C4-2B (cell line): ENCODE measurements around the gene POLE.

Source experiments
- H3K27ac ChIP-seq: fragments of 450-650 bp; 2 replicates; pipeline ENCODE4 v1.5.1; 2017
- ZFX ChIP-seq: fragments of 450-650 bp; IDR thresholded peaks from 2 replicates; pipeline ENCODE4 v1.6.1; 2017
- TF ChIP-seq, protein P1 (sequence below): fragments of 450-650 bp; conservative IDR thresholded peaks from 2 replicates; pipeline ENCODE4 v1.5.1; 2017; ENCODE audit warnings: mild to moderate bottlenecking

Gene POLE

DNA sequence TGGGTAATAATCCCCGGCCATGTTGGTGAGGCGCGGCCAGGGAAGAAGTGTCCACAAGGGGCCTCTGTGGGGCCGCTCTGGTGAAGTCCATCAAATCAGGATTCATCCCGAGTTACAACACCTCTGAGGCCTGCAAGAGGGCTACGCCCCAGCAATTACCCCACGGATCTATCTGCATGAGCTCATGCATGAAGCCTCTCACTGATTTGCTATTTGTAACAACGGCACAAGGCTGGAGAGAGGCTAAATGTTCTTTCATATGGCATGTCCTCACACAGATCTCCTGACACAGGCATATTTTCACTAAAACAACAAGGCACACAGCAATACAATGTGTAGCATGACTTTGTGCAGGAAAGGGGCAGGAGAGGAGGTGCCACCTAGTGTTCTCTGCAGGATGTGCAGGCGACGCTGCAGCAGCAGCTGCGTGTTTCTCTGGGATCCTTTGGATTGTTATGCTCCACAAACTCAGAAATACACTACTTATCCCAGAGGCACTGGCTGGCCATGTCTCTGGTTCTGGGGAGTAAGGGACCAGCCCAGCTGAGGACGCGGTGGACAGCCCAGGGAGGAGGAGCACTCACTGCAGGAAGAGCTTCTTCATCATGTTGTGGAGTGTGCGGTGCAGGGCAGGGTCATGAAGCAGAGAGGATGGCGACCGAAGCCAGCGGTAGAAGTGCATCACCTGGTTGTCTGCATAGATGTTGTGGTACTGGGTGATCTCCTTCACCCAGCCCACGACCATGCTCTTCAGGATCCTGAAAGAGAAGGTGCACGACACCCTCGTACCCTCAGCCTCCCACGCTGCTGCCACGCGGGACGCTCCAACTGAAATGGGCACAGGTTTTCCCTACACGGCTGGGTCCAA is 48.4 kb downstream of the POLE start:
- TF ChIP-seq, protein P1, sequence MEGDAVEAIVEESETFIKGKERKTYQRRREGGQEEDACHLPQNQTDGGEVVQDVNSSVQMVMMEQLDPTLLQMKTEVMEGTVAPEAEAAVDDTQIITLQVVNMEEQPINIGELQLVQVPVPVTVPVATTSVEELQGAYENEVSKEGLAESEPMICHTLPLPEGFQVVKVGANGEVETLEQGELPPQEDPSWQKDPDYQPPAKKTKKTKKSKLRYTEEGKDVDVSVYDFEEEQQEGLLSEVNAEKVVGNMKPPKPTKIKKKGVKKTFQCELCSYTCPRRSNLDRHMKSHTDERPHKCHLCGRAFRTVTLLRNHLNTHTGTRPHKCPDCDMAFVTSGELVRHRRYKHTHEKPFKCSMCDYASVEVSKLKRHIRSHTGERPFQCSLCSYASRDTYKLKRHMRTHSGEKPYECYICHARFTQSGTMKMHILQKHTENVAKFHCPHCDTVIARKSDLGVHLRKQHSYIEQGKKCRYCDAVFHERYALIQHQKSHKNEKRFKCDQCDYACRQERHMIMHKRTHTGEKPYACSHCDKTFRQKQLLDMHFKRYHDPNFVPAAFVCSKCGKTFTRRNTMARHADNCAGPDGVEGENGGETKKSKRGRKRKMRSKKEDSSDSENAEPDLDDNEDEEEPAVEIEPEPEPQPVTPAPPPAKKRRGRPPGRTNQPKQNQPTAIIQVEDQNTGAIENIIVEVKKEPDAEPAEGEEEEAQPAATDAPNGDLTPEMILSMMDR: peak; percentile 85
- TF ChIP-seq ZFX: no peak
- H3K27ac ChIP-seq: no peak overlapping the region

- H3K27ac ChIP-seq: no peak overlapping the region
- TF ChIP-seq, protein P1: no peak
- TF ChIP-seq ZFX: no peak
Measured at GRCh38 chr12:132637811-132638210, 49.3 kb downstream of the POLE start.

DNA sequence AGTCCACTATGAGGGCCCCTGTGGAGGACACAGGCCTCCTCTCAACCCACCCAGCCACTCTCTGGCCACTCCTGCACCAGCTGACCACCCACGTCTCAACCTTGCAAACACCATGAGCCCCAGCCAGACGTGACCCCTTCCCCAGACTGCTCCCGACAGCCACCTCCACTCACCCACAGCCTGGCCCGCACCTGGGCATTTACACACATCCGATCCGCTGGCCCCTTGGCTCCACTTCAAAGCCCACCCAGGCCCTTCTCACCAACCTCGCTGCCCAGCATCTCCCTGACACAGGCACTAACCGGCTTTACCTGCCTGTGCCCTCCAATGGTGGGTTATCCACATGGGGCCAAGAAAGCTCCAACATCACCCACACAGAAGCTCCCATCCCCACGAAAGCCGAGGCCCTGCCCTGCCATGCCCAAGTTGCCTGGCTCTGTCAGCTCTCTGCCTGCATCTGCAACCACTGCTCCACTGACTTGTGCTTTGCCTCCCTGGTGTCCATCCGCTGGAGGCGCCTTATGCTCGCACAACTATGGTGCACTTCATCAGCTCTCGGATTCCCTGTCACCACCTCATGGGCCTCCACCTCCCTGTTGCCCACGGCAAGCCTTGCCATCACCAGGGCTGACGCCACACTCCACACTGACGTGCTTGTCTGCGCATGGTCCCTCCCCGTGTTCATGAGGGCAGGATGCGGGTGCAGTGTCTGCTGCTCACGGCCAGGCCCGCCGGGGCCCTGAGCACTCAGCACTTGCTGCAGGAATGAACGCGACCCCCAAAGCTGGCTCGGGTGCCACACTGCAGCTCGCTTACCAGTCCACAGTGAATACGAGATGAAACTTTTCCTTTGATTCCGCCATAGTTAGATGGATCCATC is 51.8 kb downstream of the POLE start:
- TF ChIP-seq, protein P1: no peak
- TF ChIP-seq ZFX: no peak
- no peak overlapping the region for H3K27ac ChIP-seq

DNA sequence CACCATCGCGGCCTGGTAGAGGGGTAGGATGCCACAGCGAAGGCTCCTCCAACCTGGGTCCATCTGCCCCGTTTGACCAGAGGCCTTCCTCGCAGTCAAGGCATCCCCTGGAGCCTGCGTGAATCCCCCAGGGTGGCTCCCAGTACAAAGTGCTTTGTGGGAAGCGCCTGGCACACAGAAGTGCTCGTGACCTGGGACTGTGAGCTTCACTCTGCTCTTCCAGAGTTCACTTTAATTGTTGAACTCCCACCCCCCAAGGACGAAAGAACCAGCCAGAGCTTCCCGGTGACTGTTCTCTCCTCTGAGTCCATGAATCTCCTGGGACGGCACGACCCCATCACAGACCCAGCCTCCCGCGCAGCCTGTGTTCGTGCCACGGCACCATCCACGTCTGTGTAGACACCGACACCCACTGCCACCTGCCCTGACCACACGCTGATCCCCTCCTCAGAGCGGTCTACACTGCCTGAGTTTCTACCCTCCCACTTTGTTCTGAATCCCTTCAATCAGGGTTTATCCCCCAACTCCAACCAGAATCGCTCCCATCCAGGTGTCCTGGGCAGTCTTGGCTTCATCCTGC is 52.6 kb downstream of the POLE start:
- no peak overlapping the region for H3K27ac ChIP-seq
- TF ChIP-seq, protein P1: no peak
- TF ChIP-seq ZFX: no peak

DNA sequence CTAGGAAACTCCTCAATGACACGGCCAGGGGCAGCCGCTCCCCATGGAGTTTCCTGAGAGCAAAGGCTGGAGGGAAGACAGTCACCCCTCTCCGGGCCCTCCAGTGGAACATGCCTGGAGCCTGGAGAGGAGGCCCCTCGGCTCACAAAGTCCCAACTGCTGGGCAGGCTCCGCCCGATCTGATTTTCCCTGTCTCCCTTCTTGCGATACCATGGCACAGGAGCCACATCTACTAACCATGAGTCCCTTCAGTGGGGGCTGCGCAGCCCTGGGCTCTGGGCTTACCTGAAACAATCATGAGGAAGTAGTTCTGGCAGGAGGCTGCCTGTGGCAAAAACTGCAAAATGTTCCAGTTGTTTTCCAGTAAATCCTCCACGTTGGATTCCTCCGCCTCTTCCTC is 53.2 kb downstream of the POLE start:
- no peak overlapping the region for H3K27ac ChIP-seq
- TF ChIP-seq, protein P1: no peak
- no peak for TF ChIP-seq ZFX

GRCh38 chr12:132633398-132633797 is 53.7 kb downstream of the POLE start:
- TF ChIP-seq ZFX: no peak
- TF ChIP-seq, protein P1: no peak
- no peak overlapping the region for H3K27ac ChIP-seq
